Measurements from ENCODE around the gene FEN1. TPM values are rescaled to one million over a fixed set of nuclear protein-coding genes. Genes with fewer than 3 reads are reported as not detected.

Gene FEN1
- total RNA-seq, 1 donor from 2014 or later, result 23.9 TPM

DNA sequence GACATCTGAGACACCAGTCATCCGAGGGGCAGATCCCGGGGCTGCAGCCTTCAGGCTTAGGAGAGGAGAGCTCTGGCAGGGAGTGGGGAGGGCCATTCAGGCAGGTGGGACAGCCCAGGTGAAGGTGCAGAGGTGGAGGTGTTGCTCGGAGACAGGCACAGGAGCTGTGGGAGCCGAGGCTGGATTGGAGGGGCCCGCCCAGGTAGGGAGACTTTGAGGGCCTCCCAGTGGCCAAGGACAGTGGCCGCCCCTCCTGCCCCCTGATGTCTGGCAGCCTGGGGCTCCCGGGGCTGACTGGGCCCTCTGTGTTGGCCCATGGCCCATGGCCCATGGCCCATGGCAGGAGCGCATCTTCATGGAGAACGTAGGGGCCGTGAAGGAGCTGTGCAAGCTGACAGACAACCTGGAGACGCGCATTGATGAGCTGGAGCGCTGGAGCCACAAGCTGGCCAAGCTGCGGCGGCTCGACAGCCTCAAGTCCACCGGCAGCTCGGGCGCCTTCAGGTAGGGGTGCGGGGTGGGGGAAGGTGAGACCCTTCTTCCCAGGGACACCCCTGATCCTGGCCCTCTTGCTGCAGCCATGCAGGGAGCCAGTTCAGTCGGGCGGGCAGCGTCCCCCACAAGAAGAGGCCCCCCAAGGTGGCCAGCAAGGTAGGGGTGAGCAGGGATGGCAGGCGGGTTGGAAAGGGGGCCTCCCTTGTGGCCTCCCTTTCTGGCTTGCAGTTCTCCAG, 13.6 kb upstream of the FEN1 start:
- Mint-ChIP-seq H3K27me3 (peaks cover 5% of the 10 kb centered on the region), H3K27ac (no peak overlapping the region), H3K4me3 (no peak overlapping the region), H3K4me1 (peaks cover 14% of the 10 kb centered on the region), H3K36me3 (ENCODE audit: low read depth) (peaks cover 7% of the 10 kb centered on the region), H3K9me3 (no peaks in the 10 kb centered on the region)
- ATAC-seq (ENCODE audit: low read depth), result no peak
- no peak for DNase-seq
- ChIA-PET CTCF (no interaction called here), POLR2A (interaction anchor here (0.5 kb wide), 1 partner anchor 16 kb away, joined by 3 read pairs; no protein-coding TSS in a partner anchor)
- TF ChIP-seq, protein P1, sequence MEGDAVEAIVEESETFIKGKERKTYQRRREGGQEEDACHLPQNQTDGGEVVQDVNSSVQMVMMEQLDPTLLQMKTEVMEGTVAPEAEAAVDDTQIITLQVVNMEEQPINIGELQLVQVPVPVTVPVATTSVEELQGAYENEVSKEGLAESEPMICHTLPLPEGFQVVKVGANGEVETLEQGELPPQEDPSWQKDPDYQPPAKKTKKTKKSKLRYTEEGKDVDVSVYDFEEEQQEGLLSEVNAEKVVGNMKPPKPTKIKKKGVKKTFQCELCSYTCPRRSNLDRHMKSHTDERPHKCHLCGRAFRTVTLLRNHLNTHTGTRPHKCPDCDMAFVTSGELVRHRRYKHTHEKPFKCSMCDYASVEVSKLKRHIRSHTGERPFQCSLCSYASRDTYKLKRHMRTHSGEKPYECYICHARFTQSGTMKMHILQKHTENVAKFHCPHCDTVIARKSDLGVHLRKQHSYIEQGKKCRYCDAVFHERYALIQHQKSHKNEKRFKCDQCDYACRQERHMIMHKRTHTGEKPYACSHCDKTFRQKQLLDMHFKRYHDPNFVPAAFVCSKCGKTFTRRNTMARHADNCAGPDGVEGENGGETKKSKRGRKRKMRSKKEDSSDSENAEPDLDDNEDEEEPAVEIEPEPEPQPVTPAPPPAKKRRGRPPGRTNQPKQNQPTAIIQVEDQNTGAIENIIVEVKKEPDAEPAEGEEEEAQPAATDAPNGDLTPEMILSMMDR (IDR thresholded peaks at IDR 0.05), result no peak
- intact Hi-C loops (cut with micrococcal nuclease), result no loop called here

- intact Hi-C loops (cut with micrococcal nuclease), result no loop called here
- Mint-ChIP-seq H3K4me1 (peaks cover 16% of the 10 kb centered on the region), H3K9me3 (no peaks in the 10 kb centered on the region), H3K4me3 (no peak overlapping the region), H3K27me3 (peaks cover 5% of the 10 kb centered on the region), H3K36me3 (ENCODE audit: low read depth) (peaks cover 14% of the 10 kb centered on the region), H3K27ac (no peak overlapping the region)
- ATAC-seq (ENCODE audit: low read depth) (no peak), DNase-seq (no peak)
- POLR2A ChIA-PET, result interaction anchor here (0.5 kb wide), 1 partner anchor 15 kb away, joined by 3 read pairs; no protein-coding TSS in a partner anchor
- CTCF ChIA-PET, result no interaction called here
- TF ChIP-seq, protein P1 (IDR thresholded peaks at IDR 0.05), result no peak
Observed at GRCh38 chr11:61779666-61780525, 12.8 kb upstream of the FEN1 start.

GRCh38 chr11:61780581-61781162, 12.0 kb upstream of the FEN1 start:
- intact Hi-C loops (cut with micrococcal nuclease), result no loop called here
- Mint-ChIP-seq H3K27me3 (peaks cover 3% of the 10 kb centered on the region), H3K4me1 (peaks cover 16% of the 10 kb centered on the region), H3K27ac (no peak overlapping the region), H3K4me3 (no peak overlapping the region), H3K36me3 (ENCODE audit: low read depth) (peaks cover 20% of the 10 kb centered on the region), H3K9me3 (no peaks in the 10 kb centered on the region)
- TF ChIP-seq, protein P1 (IDR thresholded peaks at IDR 0.05), result no peak
- no peak for DNase-seq
- CTCF ChIA-PET, result no interaction called here
- POLR2A ChIA-PET, result no interaction called here
- ATAC-seq (ENCODE audit: low read depth), result no peak

DNA sequence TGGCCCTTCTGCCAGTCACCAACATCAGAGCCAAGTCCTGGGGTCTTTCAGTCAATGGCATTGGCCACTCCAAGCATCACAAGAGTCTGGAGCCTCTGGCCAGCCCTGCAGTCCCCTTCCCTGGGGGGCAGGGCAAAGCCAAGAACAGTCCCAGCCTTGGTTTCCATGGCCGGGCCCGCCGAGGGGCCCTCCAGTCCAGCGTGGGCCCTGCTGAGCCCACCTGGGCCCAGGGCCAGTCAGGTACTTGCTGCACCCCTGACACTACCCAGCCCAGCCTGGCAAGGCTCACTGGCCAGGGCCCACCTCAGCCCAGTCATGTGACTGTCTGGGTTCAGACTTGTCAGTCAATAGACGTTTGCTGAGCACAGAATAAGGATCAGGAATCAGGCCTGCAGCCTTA, 11.1 kb upstream of the FEN1 start:
- Mint-ChIP-seq H3K36me3 (ENCODE audit: low read depth) (peaks cover 25% of the 10 kb centered on the region), H3K27me3 (peaks cover under 1% of the 10 kb centered on the region), H3K27ac (no peak overlapping the region), H3K4me1 (peaks cover 22% of the 10 kb centered on the region), H3K4me3 (no peak overlapping the region), H3K9me3 (no peaks in the 10 kb centered on the region)
- CTCF ChIA-PET, result no interaction called here
- intact Hi-C loops (cut with micrococcal nuclease), result no loop called here
- DNase-seq (no peak), ATAC-seq (ENCODE audit: low read depth) (no peak)
- TF ChIP-seq, protein P1 (IDR thresholded peaks at IDR 0.05), result no peak
- POLR2A ChIA-PET, result no interaction called here

- peaks cover 19% of the 10 kb centered on the region for H3K4me1 Mint-ChIP-seq
- peaks cover 32% of the 10 kb centered on the region for H3K36me3 Mint-ChIP-seq (ENCODE audit: low read depth)
Observed at GRCh38 chr11:61782299-61782698, 10.4 kb upstream of the FEN1 start.

More at GRCh38 chr11:61782299-61782698, 10.4 kb upstream of the FEN1 start:
- no peak for ATAC-seq (ENCODE audit: low read depth)
- H3K27me3 Mint-ChIP-seq, result no peaks in the 10 kb centered on the region
- TF ChIP-seq, protein P1 (IDR thresholded peaks at IDR 0.05), result no peak
- H3K9me3 Mint-ChIP-seq, result no peaks in the 10 kb centered on the region
- POLR2A ChIA-PET, result no interaction called here
- CTCF ChIA-PET, result interaction anchor here (1.5 kb wide), 1 partner anchor 15 kb away, joined by 4 read pairs; no protein-coding TSS in a partner anchor
- no peak overlapping the region for H3K4me3 Mint-ChIP-seq
- no peak for DNase-seq
- intact Hi-C loops (cut with micrococcal nuclease), result no loop called here
- H3K27ac Mint-ChIP-seq, result no peak overlapping the region
